H9 (cell line): Measurements from ENCODE around the gene NFE2L2. TPM values are rescaled to one million over a fixed set of nuclear protein-coding genes. Genes with fewer than 3 reads are reported as not detected.

ENCODE experiments used
- DNase-seq: peaks from one replicate; pipeline ENCODE4 v3.0.0-alpha.2; 2017
- H2AFZ ChIP-seq: one replicate; pipeline ENCODE4 v1.6.1; 2013; ENCODE audit warnings: mild to moderate bottlenecking, low read length, control low read depth, moderate library complexity
- H2AK5ac ChIP-seq: 2 replicates; pipeline ENCODE4 v1.6.1; 2013; ENCODE audit warnings: low read length, control low read depth, mixed read lengths; ENCODE audit not compliant: insufficient read length
- H2BK120ac ChIP-seq: one replicate; pipeline ENCODE4 v1.6.1; 2013; ENCODE audit warnings: low read depth, mild to moderate bottlenecking, low read length, control low read depth, inconsistent platforms; ENCODE audit not compliant: poor library complexity, severe bottlenecking
- H2BK12ac ChIP-seq: 2 replicates; pipeline ENCODE4 v1.6.1; 2013; ENCODE audit warnings: low read length, control low read depth, mixed read lengths, low read depth; ENCODE audit not compliant: insufficient read length
- H2BK15ac ChIP-seq: 2 replicates; pipeline ENCODE4 v1.6.1; 2013; ENCODE audit warnings: low read depth, low read length, control low read depth
- H2BK20ac ChIP-seq: one replicate; pipeline ENCODE4 v1.6.1; 2013; ENCODE audit warnings: low read depth, mild to moderate bottlenecking, low read length, control low read depth, inconsistent platforms; ENCODE audit not compliant: poor library complexity, severe bottlenecking
- H2BK5ac ChIP-seq: 2 replicates; pipeline ENCODE4 v1.6.1; 2013; ENCODE audit warnings: low read length, control low read depth, mixed read lengths; ENCODE audit not compliant: insufficient read length
- H3K14ac ChIP-seq: 2 replicates; pipeline ENCODE4 v1.6.1; 2013; ENCODE audit warnings: low read length, control low read depth; ENCODE audit not compliant: insufficient read depth
- H3K18ac ChIP-seq: 2 replicates; pipeline ENCODE4 v1.6.1; 2013; ENCODE audit warnings: low read depth, mild to moderate bottlenecking, mixed read lengths, low read length, control low read depth; ENCODE audit not compliant: insufficient read length
- H3K23ac ChIP-seq: 2 replicates; pipeline ENCODE4 v1.6.1; 2013; ENCODE audit warnings: low read length, control low read depth, mixed read lengths, low read depth; ENCODE audit not compliant: insufficient read length
- H3K23me2 ChIP-seq: 2 replicates; pipeline ENCODE4 v1.6.1; 2013; ENCODE audit warnings: low read depth, mild to moderate bottlenecking, mixed read lengths, low read length, control low read depth; ENCODE audit not compliant: insufficient read length, poor library complexity, severe bottlenecking
- H3K27ac ChIP-seq: 2 replicates; pipeline ENCODE4 v1.5.1; 2013; ENCODE audit warnings: low read length, control low read depth, mixed read lengths, low read depth; ENCODE audit not compliant: insufficient read length
- H3K27me3 ChIP-seq: 2 replicates; pipeline ENCODE4 v1.6.1; 2013; ENCODE audit warnings: low read length, control low read depth, inconsistent platforms; ENCODE audit not compliant: insufficient read depth
- H3K4ac ChIP-seq: 2 replicates; pipeline ENCODE4 v1.6.1; 2013; ENCODE audit warnings: low read depth, mild to moderate bottlenecking, control low read depth, inconsistent platforms, low read length, moderate library complexity
- H3K4me1 ChIP-seq: 2 replicates; pipeline ENCODE4 v1.6.1; 2013; ENCODE audit warnings: low read length, control low read depth, inconsistent platforms; ENCODE audit not compliant: insufficient read depth
- H3K4me2 ChIP-seq: 2 replicates; pipeline ENCODE4 v1.6.1; 2013; ENCODE audit warnings: low read length, control low read depth, mixed read lengths; ENCODE audit not compliant: insufficient read length, insufficient read depth
- H3K56ac ChIP-seq: 2 replicates; pipeline ENCODE4 v1.6.1; 2013; ENCODE audit warnings: low read depth, mild to moderate bottlenecking, mixed read lengths, low read length, control low read depth; ENCODE audit not compliant: insufficient read length
- H3K79me1 ChIP-seq: 2 replicates; pipeline ENCODE4 v1.6.1; 2013; ENCODE audit warnings: low read depth, mild to moderate bottlenecking, moderate library complexity, low read length, control low read depth, inconsistent platforms; ENCODE audit not compliant: insufficient read depth, poor library complexity, severe bottlenecking
- H3K79me2 ChIP-seq: 2 replicates; pipeline ENCODE4 v1.6.1; 2013; ENCODE audit warnings: low read length, control low read depth, inconsistent platforms; ENCODE audit not compliant: insufficient read depth
- H3K9ac ChIP-seq: 2 replicates; pipeline ENCODE4 v1.6.1; 2013; ENCODE audit warnings: low read length, control low read depth, mixed read lengths; ENCODE audit not compliant: insufficient read length; ENCODE audit errors: extremely low read depth
- H3K9me3 ChIP-seq: one replicate; pipeline ENCODE4 v1.6.1; 2013; ENCODE audit warnings: low read depth, low read length, inconsistent platforms; ENCODE audit not compliant: control insufficient read depth
- H3T11ph ChIP-seq: one replicate; pipeline ENCODE4 v1.6.1; 2013; ENCODE audit warnings: mild to moderate bottlenecking, low read length, control low read depth, inconsistent platforms
- H4K20me1 ChIP-seq: one replicate; pipeline ENCODE4 v1.6.1; 2013; ENCODE audit not compliant: control insufficient read depth, insufficient read length, insufficient read depth
- H4K5ac ChIP-seq: 2 replicates; pipeline ENCODE4 v1.6.1; 2013; ENCODE audit warnings: low read depth, mild to moderate bottlenecking, mixed read lengths, low read length, control low read depth; ENCODE audit not compliant: insufficient read length
- H4K8ac ChIP-seq: replicated peaks from 2 replicates; pipeline ENCODE4 v1.6.1; 2013; ENCODE audit warnings: low read length, control low read depth, mixed read lengths, low read depth; ENCODE audit not compliant: insufficient read length
- H4K91ac ChIP-seq: 2 replicates; pipeline ENCODE4 v1.6.1; 2013; ENCODE audit warnings: low read depth, mild to moderate bottlenecking, moderate library complexity, mixed read lengths, low read length, control low read depth; ENCODE audit not compliant: insufficient read length
- H3K27ac Mint-ChIP-seq, 3 experiments: 2 replicates in 2 of 3; 3 replicates in 1 of 3; pipeline ENCODE4 v1.8.0; 2020 to 2021; ENCODE audit warnings: mixed read lengths in 3 of 3, mild to moderate bottlenecking in 1 of 3, moderate library complexity in 1 of 3
- H3K27me3 Mint-ChIP-seq: 2 replicates; pipeline ENCODE4 v1.8.0; 2021; ENCODE audit warnings: low read depth, mild to moderate bottlenecking, moderate library complexity, mixed read lengths
- H3K36me3 Mint-ChIP-seq, 3 experiments: 2 replicates in 2 of 3; 3 replicates in 1 of 3; pipeline ENCODE4 v1.8.0; 2020 to 2021; ENCODE audit warnings: low read depth in 3 of 3, mixed read lengths in 3 of 3; ENCODE audit not compliant: insufficient read depth in 1 of 3
- H3K4me1 Mint-ChIP-seq, 2 experiments: 2 replicates each; pipeline ENCODE4 v1.8.0; 2020; ENCODE audit warnings: mixed read lengths in 2 of 2
- H3K4me3 Mint-ChIP-seq, 2 experiments: 2 replicates in 1 of 2; 3 replicates in 1 of 2; pipeline ENCODE4 v1.8.0; 2020 to 2021; ENCODE audit warnings: mild to moderate bottlenecking in 2 of 2, mixed read lengths in 2 of 2, moderate library complexity in 1 of 2
- H3K9me3 Mint-ChIP-seq, 2 experiments: 2 replicates in 1 of 2; 3 replicates in 1 of 2; pipeline ENCODE4 v1.8.0; 2020; ENCODE audit warnings: mild to moderate bottlenecking in 2 of 2, mixed read lengths in 2 of 2, moderate library complexity in 1 of 2
- CTCF ChIP-seq: fragments of 200-600 bp; sonication (generic); conservative IDR thresholded peaks from 3 replicates; pipeline ENCODE4 v1.8.0; 2021; ENCODE audit warnings: antibody characterized with exemption, mild to moderate bottlenecking
- WGBS: extraction: QIAGEN DNeasy Blood & Tissue Kit; methylation state at CpG from one replicate; pipeline ENCODE4 v1.1.7; 2013; ENCODE audit warnings: missing lambda C conversion rate, low lambda C conversion rate, mixed read lengths; ENCODE audit not compliant: insufficient read length; ENCODE audit errors: extremely low coverage; 5-methylcytosine and 5-hydroxymethylcytosine counted together
- total RNA-seq: library from RNA; stranded (reverse); gene quantifications from 2 replicates; pipeline ENCODE4 v1.2.1, GENCODE V29; 2021

NFE2L2 gene
- total RNA-seq, 1 experiment from 2014 or later = 42.5 TPM

- TF ChIP-seq CTCF = peak; percentile 53
- H2AK5ac ChIP-seq = no peak overlapping the region
- H4K8ac ChIP-seq = no peak overlapping the region
- no peaks in the 10 kb centered on the region for H3K79me2 ChIP-seq
- H3K27ac ChIP-seq = no peak overlapping the region
- H3K56ac ChIP-seq = no peak overlapping the region
- no peak overlapping the region for H3K4ac ChIP-seq
- Mint-ChIP-seq H3K4me3 (no peak overlapping the region), H3K4me1 (no peaks in the 10 kb centered on the region), H3K9me3 (no peaks in the 10 kb centered on the region), H3K36me3 (no peaks in the 10 kb centered on the region), H3K27ac (no peak overlapping the region), H3K27me3 (no peaks in the 10 kb centered on the region)
- no peak overlapping the region for H2BK120ac ChIP-seq
- no peaks in the 10 kb centered on the region for H3K4me1 ChIP-seq
- no peaks in the 10 kb centered on the region for H3K79me1 ChIP-seq
- H4K91ac ChIP-seq = no peak overlapping the region
- WGBS = no CpG with 5 or more reads among the region's 1 CpG
- no peak overlapping the region for H2BK15ac ChIP-seq
- no peak overlapping the region for H2BK5ac ChIP-seq
- no peak overlapping the region for H3K4me2 ChIP-seq
- no peak overlapping the region for H3K23ac ChIP-seq
- no peak overlapping the region for H3K18ac ChIP-seq
- no peaks in the 10 kb centered on the region for H4K20me1 ChIP-seq
- H3K23me2 ChIP-seq = no peaks in the 10 kb centered on the region
- no peak overlapping the region for H3K9ac ChIP-seq
- no peak overlapping the region for H3K14ac ChIP-seq
- no peaks in the 10 kb centered on the region for H3K9me3 ChIP-seq
- no peak overlapping the region for H2BK20ac ChIP-seq
- H2AFZ ChIP-seq = no peak overlapping the region
- H3K27me3 ChIP-seq = no peaks in the 10 kb centered on the region
- no peak for DNase-seq
- H2BK12ac ChIP-seq = no peak overlapping the region
- no peak overlapping the region for H3T11ph ChIP-seq
- no peak overlapping the region for H4K5ac ChIP-seq
Observed at GRCh38 chr2:177195194-177195593, 69.3 kb downstream of the NFE2L2 start.
